Vagina (tissue), 2 donors: Measurements from ENCODE around the gene ADD1.

Experiments used
- POLR2A ChIP-seq, 2 donors: fragments of 450-650 bp; IDR thresholded peaks; one replicate each; pipeline ENCODE4 v1.6.1; 2017; ENCODE audit warnings: antibody characterized with exemption in 2 of 2, mild to moderate bottlenecking in 2 of 2, moderate library complexity in 2 of 2
- TF ChIP-seq, protein P1 (sequence below), 3 experiments: fragments of 450-650 bp in 2 of 3; fragments of 200-600 bp in 1 of 3; sonication (generic) in 1 of 3; IDR thresholded peaks; one replicate each; pipeline ENCODE4 v1.5.1; 2017 to 2019; ENCODE audit warnings: antibody characterized with exemption in 3 of 3, mild to moderate bottlenecking in 2 of 3, moderate library complexity in 2 of 3

DNA sequence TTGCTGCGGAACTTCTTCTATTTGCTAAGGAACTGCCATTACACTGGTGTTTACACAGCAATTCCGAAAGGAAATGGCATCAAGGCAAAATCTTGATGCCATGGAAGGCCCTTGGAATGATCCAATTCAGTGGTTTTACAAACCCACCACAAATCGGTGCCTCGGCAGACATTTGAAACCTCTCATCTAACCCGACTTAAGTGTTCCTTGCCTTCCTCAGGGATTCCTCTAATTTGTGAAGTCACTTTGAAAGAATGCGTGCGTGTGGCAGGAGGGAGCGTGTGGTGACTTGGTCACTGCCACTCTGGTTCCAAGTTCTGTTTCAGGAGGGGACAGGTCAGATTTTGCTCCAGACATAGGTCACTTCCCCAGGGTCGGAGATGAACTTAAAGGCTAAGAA lies 114.8 kb downstream of the ADD1 start:
- TF ChIP-seq POLR2A (IDR thresholded peaks at IDR 0.05) = no peak
- TF ChIP-seq, protein P1, sequence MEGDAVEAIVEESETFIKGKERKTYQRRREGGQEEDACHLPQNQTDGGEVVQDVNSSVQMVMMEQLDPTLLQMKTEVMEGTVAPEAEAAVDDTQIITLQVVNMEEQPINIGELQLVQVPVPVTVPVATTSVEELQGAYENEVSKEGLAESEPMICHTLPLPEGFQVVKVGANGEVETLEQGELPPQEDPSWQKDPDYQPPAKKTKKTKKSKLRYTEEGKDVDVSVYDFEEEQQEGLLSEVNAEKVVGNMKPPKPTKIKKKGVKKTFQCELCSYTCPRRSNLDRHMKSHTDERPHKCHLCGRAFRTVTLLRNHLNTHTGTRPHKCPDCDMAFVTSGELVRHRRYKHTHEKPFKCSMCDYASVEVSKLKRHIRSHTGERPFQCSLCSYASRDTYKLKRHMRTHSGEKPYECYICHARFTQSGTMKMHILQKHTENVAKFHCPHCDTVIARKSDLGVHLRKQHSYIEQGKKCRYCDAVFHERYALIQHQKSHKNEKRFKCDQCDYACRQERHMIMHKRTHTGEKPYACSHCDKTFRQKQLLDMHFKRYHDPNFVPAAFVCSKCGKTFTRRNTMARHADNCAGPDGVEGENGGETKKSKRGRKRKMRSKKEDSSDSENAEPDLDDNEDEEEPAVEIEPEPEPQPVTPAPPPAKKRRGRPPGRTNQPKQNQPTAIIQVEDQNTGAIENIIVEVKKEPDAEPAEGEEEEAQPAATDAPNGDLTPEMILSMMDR (IDR thresholded peaks at IDR 0.05) = no peak
